Bronchial epithelial cell (primary cell): ENCODE results near the gene RAB11FIP4. TPM values are rescaled to one million over a fixed set of nuclear protein-coding genes. Genes with fewer than 3 reads are reported as not detected.

ENCODE experiments used
- DNase-seq: peaks from one replicate; pipeline ENCODE4 v3.0.0-alpha.2; 2010; ENCODE audit warnings: low read depth
- FAIRE-seq: peaks from 2 replicates; lab custom pipeline; 2011; peaks lifted over from hg19 to GRCh38; lab: Jason Lieb, UNC
- H3K27me3 ChIP-seq: 2 replicates; pipeline ENCODE4 v1.5.1; 2011; ENCODE audit warnings: low read length; ENCODE audit not compliant: control insufficient read depth, insufficient read depth
- H3K36me3 ChIP-seq: 2 replicates; pipeline ENCODE4 v1.5.1; 2011; ENCODE audit warnings: low read length; ENCODE audit not compliant: control insufficient read depth, insufficient read depth
- H3K4me3 ChIP-seq: 2 replicates; pipeline ENCODE4 v1.5.1; 2011; ENCODE audit warnings: mild to moderate bottlenecking, low read depth, low read length, control low read depth
- total RNA-seq: library from RNA; depleted of rRNA; stranded (reverse); fragments of >200 nt; gene quantifications from 2 replicates; pipeline ENCODE4 v1.2.1, GENCODE V29; 2014
- TF ChIP-seq, protein P1 (sequence below): IDR thresholded peaks from 2 replicates; pipeline ENCODE4 v1.5.1; 2011; ENCODE audit warnings: mild to moderate bottlenecking, moderate library complexity, low read length, control low read depth, inconsistent platforms; ENCODE audit not compliant: insufficient read depth, severe bottlenecking

Gene RAB11FIP4
- total RNA-seq, 1 donor from 2014 or later = 17.6 TPM

DNA sequence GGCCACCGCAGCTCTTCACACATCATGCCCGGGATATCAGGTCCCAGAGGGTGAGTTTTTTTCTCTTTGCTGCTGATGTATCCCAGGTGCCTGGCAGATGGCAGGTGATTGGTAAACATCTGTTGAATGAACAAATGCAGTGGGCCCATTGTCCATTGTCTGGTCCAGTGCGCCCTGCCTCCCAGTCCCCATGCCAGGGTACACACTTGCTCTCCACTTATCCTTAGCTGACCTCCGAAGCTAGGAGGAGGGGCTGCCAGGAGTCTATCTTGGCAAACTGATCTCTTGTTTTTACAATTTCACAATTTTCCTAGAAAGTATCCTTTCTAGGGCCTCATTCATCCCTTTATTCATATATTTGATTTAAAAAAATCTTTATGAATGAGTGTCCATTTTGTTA lies 196.0 kb downstream of the RAB11FIP4 start:
- H3K4me3 ChIP-seq = no peak overlapping the region
- H3K36me3 ChIP-seq = no peaks in the 10 kb centered on the region
- FAIRE-seq (no peak), DNase-seq (no peak)
- TF ChIP-seq, protein P1, sequence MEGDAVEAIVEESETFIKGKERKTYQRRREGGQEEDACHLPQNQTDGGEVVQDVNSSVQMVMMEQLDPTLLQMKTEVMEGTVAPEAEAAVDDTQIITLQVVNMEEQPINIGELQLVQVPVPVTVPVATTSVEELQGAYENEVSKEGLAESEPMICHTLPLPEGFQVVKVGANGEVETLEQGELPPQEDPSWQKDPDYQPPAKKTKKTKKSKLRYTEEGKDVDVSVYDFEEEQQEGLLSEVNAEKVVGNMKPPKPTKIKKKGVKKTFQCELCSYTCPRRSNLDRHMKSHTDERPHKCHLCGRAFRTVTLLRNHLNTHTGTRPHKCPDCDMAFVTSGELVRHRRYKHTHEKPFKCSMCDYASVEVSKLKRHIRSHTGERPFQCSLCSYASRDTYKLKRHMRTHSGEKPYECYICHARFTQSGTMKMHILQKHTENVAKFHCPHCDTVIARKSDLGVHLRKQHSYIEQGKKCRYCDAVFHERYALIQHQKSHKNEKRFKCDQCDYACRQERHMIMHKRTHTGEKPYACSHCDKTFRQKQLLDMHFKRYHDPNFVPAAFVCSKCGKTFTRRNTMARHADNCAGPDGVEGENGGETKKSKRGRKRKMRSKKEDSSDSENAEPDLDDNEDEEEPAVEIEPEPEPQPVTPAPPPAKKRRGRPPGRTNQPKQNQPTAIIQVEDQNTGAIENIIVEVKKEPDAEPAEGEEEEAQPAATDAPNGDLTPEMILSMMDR = no peak
- no peaks in the 10 kb centered on the region for H3K27me3 ChIP-seq

Other genes with a start within 250 kb of the RAB11FIP4 start
- gene OMG, start 94.4 kb upstream of the RAB11FIP4 start, total RNA-seq = not detected in 2 replicates
- gene EVI2B, start 77.6 kb upstream of the RAB11FIP4 start, total RNA-seq = not detected in 2 replicates
- not detected in 2 replicates for gene EVI2A, start 70.1 kb upstream of the RAB11FIP4 start, total RNA-seq